Renal pelvis (tissue), 4 donors: ENCODE measurements around the gene TLE1. TPM values are rescaled to one million over a fixed set of nuclear protein-coding genes. Genes with fewer than 3 reads are reported as not detected.

ENCODE experiments used
- DNase-seq: peaks from one replicate; pipeline ENCODE4 v3.0.0-alpha.2; 2013
- polyA plus RNA-seq, 3 donors: library from polyadenylated mRNA; unstranded; fragments of 120-200 nt; gene quantifications; one replicate each; pipeline ENCODE4 v1.2.1, GENCODE V29; 2013; ENCODE audit not compliant: insufficient read length in 3 of 3

TLE1 gene
- polyA plus RNA-seq, 3 donors = 53.3 to 77.5 (median 67.6) TPM

GRCh38 chr9:81581986-81582385 lies 107.4 kb downstream of the TLE1 start:
- DNase-seq = no peak

DNA sequence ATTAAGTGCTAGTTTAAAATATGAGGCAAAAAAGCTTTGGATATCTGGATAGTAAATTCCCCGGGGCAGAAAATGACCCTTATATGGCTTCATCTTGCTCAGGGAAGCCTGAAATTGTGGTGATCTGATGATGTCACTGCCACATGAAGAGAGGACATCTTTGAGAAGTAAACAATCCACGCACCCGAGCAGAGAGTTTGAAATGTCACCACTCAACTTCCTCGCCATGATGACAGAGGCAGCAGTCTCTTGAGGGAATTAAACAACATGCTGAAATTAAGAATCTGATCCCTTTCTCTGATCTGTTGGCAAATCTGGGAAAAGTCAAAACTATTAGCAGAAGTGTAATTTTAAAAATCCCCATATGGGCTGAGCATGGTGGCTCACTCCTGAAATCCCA lies 110.0 kb downstream of the TLE1 start:
- no peak for DNase-seq

DNA sequence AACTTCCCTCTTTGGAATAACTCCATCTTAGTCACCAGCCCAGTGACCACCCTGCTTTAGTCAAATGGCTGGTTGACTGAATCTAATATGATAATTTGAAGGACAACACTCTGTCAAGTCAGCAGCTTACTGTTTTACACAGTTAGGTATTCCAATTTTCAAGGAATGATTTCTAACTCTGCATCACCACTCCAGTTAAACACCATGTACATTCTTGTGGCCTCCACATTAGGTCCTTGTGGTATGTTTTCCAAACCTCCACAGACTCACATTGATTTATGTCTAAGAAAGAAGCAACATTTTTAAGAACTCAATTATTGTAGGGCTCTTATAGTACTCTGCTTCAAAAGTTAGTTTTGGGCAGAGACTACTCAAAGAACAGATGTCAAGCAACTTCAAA lies 110.7 kb downstream of the TLE1 start:
- no peak for DNase-seq

GRCh38 chr9:81575956-81576355 lies 113.4 kb downstream of the TLE1 start:
- DNase-seq = no peak

GRCh38 chr9:81574405-81574804 lies 114.9 kb downstream of the TLE1 start:
- no peak for DNase-seq

GRCh38 chr9:81573415-81574321 lies 115.7 kb downstream of the TLE1 start:
- no peak for DNase-seq

DNA sequence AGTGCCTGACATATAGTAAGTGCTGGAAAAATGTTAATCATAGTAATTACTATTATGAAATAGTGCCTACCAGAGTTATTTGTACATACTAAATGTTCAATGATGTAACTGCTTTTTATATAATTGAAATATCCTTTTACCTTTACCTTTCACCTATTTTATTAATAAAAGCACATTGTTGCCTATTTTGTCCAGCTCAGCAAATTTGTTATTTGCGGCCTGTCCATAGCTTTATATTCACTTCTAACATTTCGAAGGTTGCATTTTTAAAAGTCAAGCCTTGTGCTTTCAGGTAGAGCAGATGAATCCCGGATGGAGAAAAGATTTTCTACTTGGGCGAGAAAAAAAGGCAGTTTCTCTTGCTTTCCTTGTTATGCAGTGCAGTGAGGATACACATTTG lies 119.3 kb downstream of the TLE1 start:
- no peak for DNase-seq

DNA sequence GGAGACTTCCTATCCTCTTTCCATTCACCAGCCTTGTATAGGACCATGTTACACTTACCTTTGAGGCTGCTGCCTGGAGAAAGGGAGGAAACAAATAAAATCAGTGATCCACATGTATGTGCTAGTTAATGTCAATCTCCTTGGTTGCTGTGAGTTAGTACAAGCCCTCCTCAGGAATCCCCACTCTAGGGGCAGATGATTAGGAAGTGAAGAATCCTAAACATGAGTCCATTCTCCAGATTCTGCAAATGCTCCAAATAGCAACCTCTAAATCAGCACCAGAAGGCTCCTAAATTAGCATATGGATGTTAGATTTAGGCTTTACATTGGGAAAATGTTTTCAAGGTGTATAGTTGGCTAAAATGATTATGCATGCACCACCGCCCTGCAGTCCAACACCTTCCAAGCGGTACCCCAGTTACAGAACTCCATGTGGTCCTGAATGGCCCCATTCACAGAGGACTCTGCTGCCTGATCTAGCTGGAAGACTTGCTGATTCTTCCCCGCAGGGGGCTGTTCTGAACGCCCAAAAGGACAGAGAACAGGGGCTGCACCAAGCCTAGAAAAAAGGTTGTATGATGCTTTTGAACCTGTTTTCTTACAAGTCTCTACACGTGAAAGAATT lies 123.2 kb downstream of the TLE1 start:
- no peak for DNase-seq

- DNase-seq = no peak
Measured at GRCh38 chr9:81565609-81566008, 123.7 kb downstream of the TLE1 start.

- DNase-seq = no peak
Measured at GRCh38 chr9:81565144-81565543, 124.2 kb downstream of the TLE1 start.

GRCh38 chr9:81564632-81565031 lies 124.7 kb downstream of the TLE1 start:
- no peak for DNase-seq

DNA sequence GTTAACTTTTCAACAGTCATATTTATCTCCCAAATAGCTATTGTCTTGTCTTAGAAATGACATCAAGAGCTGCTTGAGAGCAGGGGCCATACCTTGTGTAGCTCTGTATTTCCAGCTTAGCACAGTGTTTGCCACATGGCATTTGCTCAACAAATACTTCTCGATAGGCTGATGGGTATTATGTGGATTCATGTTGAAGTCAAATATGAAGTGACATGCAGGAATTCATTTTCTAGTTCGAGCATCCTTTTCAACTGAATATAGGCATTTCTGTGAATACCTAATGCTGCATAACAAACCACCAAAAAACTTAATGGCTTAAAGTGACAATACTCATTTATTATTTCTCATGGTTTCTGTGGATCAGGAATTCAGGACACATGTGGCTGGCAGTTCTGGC lies 125.6 kb downstream of the TLE1 start:
- DNase-seq = no peak

GRCh38 chr9:81563020-81563407 lies 126.3 kb downstream of the TLE1 start:
- no peak for DNase-seq

- no peak for DNase-seq
Measured at GRCh38 chr9:81562231-81563019, 126.9 kb downstream of the TLE1 start.

- no peak for DNase-seq
Measured at GRCh38 chr9:81560851-81561732, 128.3 kb downstream of the TLE1 start.

DNA sequence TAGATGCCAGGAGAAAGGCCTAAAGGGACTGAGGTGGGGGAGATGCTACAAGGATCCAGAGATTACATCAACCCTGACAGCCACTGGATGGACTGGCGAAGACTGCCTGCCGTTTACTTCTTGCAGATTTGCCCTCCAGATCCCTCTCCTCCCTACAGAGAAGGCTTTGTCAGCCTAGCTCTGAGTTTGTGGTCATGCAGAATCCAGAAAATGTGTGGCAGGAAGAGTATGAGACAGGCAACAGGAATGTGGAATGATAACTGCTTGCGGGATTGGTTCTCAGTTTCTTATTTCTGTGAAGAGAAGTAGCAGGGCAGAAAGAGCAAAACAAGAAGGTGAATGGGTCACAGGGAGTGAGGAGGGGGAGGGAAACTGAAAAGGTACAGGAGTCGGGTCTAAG lies 129.6 kb downstream of the TLE1 start:
- DNase-seq = no peak

DNA sequence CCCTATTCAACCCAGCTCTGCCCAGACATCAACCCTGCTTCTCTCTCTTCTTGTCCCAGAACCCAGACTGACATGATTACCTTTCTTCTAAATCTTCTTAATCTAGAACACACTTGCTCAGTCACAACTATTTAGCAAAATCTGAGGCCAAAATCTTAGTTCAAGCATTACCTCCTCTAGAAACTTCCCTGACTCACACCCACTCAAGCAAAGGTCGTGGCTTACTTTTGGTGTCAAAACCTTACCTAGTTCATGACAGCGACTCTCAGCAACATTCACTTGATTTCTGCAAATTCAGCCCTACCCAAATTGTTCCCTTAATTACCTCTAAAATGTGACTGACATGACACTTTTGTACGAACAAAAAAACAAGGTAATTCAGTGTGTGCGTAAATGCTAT lies 130.2 kb downstream of the TLE1 start:
- DNase-seq = no peak

- no peak for DNase-seq
Measured at GRCh38 chr9:81558091-81558830, 131.1 kb downstream of the TLE1 start.

DNA sequence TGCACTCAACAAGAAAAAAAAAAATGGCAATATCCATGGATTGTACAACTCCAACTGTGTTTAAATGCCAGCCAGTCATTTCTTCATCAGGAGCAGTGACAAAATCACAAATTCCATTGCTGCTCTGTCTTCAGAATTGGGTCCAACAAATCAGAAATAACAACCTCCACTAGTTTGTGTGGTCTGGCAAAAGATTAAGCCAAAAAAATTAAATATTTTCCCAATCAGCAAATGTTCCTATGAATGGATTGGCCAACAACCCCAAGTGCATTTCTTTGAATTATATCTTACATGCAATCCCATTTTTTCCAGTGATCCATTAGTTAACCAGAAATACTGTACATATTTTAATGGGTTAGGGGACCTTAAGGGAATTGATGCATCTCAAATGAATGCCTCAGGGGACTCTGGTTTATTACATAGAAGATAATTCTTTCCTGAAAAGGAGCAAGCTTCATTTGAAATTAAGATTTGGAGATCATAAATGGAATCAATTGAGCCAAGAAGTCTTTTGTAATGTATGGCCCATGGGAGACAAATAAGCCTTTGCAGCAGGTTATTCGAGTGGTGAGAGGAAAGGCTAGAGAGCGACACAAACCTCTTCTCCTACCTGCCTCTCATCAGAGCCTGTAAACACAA lies 131.8 kb downstream of the TLE1 start:
- DNase-seq = no peak

- no peak for DNase-seq
Measured at GRCh38 chr9:81556923-81557322, 132.4 kb downstream of the TLE1 start.
